ENCODE results near the gene CTDNEP1.

The CTDNEP1 gene

DNA sequence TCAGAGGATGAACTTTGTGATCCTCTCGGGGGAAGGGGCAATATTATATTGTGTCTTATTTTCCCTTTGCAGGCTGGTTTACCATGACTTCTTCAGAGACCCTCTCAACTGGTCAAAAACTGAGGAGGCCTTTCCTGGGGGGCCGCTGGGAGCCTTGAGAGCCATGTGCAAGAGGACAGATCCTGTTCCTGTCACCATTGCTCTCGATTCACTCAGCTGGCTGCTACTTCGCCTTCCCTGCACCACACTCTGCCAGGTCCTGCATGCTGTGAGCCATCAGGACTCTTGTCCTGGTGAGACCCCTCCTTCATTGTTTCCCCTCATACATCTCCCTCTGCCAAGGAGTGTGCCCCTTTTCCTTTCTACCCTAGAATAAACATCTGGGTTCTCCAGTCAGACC is 3.0 kb upstream of the CTDNEP1 start:
- DNase-seq (ENCODE audit: low read depth, low spot score): no peak
- TF ChIP-seq, protein P1, sequence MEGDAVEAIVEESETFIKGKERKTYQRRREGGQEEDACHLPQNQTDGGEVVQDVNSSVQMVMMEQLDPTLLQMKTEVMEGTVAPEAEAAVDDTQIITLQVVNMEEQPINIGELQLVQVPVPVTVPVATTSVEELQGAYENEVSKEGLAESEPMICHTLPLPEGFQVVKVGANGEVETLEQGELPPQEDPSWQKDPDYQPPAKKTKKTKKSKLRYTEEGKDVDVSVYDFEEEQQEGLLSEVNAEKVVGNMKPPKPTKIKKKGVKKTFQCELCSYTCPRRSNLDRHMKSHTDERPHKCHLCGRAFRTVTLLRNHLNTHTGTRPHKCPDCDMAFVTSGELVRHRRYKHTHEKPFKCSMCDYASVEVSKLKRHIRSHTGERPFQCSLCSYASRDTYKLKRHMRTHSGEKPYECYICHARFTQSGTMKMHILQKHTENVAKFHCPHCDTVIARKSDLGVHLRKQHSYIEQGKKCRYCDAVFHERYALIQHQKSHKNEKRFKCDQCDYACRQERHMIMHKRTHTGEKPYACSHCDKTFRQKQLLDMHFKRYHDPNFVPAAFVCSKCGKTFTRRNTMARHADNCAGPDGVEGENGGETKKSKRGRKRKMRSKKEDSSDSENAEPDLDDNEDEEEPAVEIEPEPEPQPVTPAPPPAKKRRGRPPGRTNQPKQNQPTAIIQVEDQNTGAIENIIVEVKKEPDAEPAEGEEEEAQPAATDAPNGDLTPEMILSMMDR (IDR thresholded peaks at IDR 0.05; ENCODE audit: low read depth, low read length): no peak
- in situ Hi-C loops (cut with HindIII; ENCODE audit: low sequenced_read_pairs): no loop called here
- no peak overlapping the region for H3K4me3 ChIP-seq (ENCODE audit: low read depth, low read length)

DNA sequence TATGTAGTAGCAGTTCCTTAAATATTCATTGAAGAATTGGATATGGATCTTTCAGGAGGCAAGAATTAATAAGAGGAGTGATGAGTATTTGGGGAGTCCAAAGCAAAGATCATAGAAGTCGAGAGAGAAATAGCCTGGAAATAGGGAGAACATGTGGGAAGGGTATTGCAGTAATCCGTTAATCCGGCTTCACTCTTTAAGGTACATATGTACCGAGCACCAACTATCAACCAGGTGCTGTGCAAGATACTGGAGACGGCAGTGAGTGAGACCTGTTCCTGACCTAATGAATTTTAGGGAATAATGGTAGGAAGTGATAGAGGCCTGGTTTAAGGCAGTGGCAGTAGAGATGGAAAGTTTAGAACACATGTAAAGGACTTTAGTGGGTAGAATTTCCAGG is 1.5 kb upstream of the CTDNEP1 start:
- DNase-seq (ENCODE audit: low read depth, low spot score): no peak
- peak overlapping the region; percentile 82 for H3K4me3 ChIP-seq (ENCODE audit: low read depth, low read length)
- in situ Hi-C loops (cut with HindIII; ENCODE audit: low sequenced_read_pairs): no loop called here
- TF ChIP-seq, protein P1 (IDR thresholded peaks at IDR 0.05; ENCODE audit: low read depth, low read length): no peak

DNA sequence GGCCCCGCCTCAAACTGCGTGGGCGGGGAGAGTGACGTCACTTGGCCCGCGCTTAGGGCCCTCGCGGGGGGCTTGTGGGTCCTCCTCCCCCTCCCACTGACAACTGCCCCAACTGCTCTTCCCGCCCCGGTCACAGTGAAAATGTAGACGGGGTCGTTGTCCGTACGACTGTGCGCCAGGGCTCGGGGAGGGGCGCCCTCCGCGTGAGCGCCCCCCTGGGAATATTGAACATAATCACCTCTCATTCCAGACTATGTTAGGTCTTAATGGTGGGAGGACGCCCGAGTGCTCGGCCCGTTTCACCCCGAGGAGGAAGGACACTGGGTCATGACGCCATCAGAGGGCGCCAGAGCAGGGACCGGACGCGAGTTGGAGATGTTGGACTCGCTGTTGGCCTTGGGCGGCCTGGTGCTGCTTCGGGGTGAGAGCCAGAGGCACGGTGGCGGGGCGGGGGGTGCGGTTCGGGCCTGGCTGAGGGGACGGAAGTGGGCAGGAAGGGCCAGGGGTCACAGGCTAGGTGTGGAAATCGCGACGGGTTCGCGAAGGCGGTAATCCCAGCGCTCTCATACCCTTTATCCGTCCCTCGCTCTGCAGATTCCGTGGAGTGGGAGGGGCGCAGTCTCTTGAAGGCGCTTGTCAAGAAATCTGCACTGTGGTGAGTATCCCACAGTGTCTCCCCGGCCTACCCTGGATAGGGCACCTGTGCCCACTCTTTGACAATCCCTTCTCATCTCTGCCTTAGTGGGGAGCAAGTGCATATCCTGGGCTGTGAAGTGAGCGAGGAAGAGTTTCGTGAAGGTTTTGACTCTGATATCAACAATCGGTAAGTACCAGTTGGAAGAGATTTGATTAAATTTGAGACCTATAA is 876 bp upstream of the CTDNEP1 start, which contains the start of gene ELP5:
ELP5 (plus strand) TSS at position 40 of the 868 bp plus-strand sequence; CDS start at position 376, 336 bp downstream.
- peak; percentile 96 for DNase-seq (ENCODE audit: low read depth, low spot score)
- H3K4me3 ChIP-seq (ENCODE audit: low read depth, low read length): peak within 1 kb of the TSS; percentile 82
- TF ChIP-seq, protein P1 (IDR thresholded peaks at IDR 0.05; ENCODE audit: low read depth, low read length): peak; percentile 4
- in situ Hi-C loops (cut with HindIII; ENCODE audit: low sequenced_read_pairs): no loop called here

DNA sequence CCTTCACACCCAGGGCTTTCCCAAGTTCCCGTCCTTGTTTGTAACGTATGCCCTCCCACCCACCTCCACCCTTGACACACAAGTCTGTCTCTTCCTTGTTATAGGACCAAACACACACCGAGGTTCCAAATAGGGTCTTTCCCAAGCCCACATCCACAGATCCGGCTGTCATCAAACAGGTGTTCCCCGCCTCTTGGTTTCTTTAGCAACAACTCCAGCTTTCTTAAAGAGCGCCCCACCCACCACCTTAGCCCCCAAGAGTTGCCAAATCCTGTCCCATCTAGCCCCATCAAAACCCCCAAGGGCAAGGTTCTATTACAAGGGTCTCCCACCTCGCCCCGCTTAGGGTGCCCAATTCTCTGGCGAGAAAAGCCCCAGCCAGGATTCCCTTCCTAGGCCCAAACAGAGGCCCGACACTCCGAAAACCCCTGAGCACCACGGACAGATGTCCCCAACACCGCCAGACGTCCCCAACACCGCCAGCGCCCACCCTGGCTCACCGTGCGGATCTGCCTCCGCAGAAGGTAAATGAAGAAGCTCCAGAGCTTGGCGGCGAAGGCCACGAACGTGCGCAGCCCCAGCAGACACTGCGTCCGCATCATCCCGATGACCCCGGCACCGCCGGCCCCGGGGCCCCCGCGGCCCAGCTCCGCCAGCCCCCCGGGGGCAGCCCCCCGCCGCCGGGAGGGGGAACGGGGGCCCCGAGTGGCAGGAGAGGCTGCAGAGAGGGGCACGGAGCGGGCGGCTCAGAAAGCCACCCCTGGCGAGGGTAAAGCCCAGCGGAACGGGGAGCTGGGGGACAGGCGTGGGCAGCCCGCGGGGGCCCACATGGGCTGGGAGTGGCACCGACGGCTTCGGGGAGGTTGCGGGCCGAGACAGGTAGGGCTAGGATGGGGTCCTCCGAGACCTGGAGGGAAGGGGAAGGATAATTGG is 573 bp downstream of the CTDNEP1 start:
- no peak for DNase-seq (ENCODE audit: low read depth, low spot score)
- H3K4me3 ChIP-seq (ENCODE audit: low read depth, low read length): peak overlapping the region; percentile 82
- TF ChIP-seq, protein P1 (IDR thresholded peaks at IDR 0.05; ENCODE audit: low read depth, low read length): no peak
- in situ Hi-C loops (cut with HindIII; ENCODE audit: low sequenced_read_pairs): no loop called here

DNA sequence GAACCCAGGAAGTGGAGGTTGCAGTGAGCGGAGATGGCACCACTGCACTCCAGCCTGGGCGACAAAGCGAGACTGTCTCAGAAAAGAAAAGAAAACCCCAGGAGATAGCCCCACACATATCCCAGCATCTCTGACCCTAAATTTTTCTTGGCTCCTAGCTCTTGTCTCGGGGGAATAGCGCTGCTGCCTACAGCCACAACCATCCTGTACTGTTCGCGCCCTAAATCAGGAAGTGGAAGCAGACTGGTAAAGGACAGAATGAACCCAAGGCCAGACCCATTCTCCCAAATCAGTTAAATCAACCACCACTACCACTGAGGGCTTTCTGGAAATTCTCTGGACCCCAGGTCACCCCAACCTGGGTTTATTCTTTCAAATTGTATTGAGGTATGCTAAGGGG is 1.7 kb downstream of the CTDNEP1 start:
- peak overlapping the region; percentile 82 for H3K4me3 ChIP-seq (ENCODE audit: low read depth, low read length)
- in situ Hi-C loops (cut with HindIII; ENCODE audit: low sequenced_read_pairs): no loop called here
- TF ChIP-seq, protein P1 (IDR thresholded peaks at IDR 0.05; ENCODE audit: low read depth, low read length): no peak
- DNase-seq (ENCODE audit: low read depth, low spot score): no peak

DNA sequence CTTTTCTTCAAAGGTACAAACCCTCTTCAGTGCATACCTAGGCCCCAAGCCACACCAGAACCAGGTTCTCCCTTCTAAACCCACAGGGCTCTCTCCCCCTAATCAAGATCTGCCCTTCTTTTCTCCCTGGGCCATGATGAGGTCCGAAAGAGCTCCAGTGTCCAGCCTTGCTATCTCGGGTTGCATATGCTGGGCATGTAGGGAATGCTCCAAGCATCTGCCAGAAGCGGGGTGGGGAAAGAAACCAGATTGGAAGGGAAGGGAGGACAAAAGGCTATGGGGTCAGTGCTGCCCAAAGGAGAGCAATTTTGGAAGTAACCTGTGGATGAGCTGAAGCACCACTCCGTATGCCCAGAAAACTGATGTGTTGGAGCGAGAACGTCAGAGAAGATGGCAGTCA is 2.3 kb downstream of the CTDNEP1 start:
- H3K4me3 ChIP-seq (ENCODE audit: low read depth, low read length): no peak overlapping the region
- no peak for DNase-seq (ENCODE audit: low read depth, low spot score)
- in situ Hi-C loops (cut with HindIII; ENCODE audit: low sequenced_read_pairs): no loop called here
- TF ChIP-seq, protein P1 (IDR thresholded peaks at IDR 0.05; ENCODE audit: low read depth, low read length): no peak

Data from astrocyte of the spinal cord (primary cell).